ENCODE data around the gene RETN.

DNA sequence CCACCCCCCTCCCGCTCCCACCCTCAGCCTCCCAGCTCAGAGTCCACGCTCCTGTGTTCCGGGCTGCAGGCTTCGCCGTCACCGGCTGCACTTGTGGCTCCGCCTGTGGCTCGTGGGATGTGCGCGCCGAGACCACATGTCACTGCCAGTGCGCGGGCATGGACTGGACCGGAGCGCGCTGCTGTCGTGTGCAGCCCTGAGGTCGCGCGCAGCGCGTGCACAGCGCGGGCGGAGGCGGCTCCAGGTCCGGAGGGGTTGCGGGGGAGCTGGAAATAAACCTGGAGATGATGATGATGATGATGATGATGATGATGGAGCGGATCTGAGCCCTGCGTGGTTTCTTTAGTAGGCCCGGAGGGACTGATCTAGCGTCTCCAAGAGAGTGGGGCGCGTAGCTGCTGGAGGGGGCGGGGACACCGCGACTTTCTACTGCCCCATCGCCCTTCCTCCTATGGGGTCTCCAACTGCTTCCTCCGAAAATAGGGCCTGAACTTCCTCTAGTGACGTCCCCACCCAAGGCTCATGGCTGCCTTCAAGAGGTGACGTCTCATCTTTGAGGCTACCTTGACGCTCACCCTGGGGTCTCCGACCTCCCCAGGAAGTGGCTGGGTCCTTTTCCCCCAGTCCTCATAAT, 1.4 kb downstream of the RETN start:
- TF ChIP-seq YY1 (IDR thresholded peaks at IDR 0.05; ENCODE audit: low read depth) (no peak), MXI1 (IDR thresholded peaks at IDR 0.05; ENCODE audit: low read depth, low read length) (no peak), SIN3A (IDR thresholded peaks at IDR 0.05; ENCODE audit: borderline replicate concordance, low read depth, low read length) (no peak), EP300 (IDR thresholded peaks at IDR 0.05; ENCODE audit: borderline replicate concordance in 1 of 2, low read depth in 1 of 2, low read length in 1 of 2) (no peak), EZH2phosphoT487 (IDR thresholded peaks at IDR 0.05; ENCODE audit: borderline replicate concordance, low read depth) (no peak), FOXM1 (IDR thresholded peaks at IDR 0.05; ENCODE audit: low read depth) (no peak)
- TF ChIP-seq, protein P1, sequence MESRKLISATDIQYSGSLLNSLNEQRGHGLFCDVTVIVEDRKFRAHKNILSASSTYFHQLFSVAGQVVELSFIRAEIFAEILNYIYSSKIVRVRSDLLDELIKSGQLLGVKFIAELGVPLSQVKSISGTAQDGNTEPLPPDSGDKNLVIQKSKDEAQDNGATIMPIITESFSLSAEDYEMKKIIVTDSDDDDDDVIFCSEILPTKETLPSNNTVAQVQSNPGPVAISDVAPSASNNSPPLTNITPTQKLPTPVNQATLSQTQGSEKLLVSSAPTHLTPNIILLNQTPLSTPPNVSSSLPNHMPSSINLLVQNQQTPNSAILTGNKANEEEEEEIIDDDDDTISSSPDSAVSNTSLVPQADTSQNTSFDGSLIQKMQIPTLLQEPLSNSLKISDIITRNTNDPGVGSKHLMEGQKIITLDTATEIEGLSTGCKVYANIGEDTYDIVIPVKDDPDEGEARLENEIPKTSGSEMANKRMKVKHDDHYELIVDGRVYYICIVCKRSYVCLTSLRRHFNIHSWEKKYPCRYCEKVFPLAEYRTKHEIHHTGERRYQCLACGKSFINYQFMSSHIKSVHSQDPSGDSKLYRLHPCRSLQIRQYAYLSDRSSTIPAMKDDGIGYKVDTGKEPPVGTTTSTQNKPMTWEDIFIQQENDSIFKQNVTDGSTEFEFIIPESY (IDR thresholded peaks at IDR 0.05; ENCODE audit: borderline replicate concordance, low read depth), result no peak
- TF ChIP-seq, protein P2, sequence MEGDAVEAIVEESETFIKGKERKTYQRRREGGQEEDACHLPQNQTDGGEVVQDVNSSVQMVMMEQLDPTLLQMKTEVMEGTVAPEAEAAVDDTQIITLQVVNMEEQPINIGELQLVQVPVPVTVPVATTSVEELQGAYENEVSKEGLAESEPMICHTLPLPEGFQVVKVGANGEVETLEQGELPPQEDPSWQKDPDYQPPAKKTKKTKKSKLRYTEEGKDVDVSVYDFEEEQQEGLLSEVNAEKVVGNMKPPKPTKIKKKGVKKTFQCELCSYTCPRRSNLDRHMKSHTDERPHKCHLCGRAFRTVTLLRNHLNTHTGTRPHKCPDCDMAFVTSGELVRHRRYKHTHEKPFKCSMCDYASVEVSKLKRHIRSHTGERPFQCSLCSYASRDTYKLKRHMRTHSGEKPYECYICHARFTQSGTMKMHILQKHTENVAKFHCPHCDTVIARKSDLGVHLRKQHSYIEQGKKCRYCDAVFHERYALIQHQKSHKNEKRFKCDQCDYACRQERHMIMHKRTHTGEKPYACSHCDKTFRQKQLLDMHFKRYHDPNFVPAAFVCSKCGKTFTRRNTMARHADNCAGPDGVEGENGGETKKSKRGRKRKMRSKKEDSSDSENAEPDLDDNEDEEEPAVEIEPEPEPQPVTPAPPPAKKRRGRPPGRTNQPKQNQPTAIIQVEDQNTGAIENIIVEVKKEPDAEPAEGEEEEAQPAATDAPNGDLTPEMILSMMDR (IDR thresholded peaks at IDR 0.05), result no peak

Measured in SK-N-SH (cell line).